Trophoblast cell (in vitro differentiated cells and primary cell): Measurements from ENCODE around the gene TCIRG1.
A peak's percentile ranks its signal among the peaks of the same experiment; 100 is the strongest.

Experiments used
- DNase-seq, 2 donors: peaks; one replicate each; pipeline ENCODE4 v3.0.0-alpha.2; 2016
- H2AFZ ChIP-seq: 2 replicates; pipeline ENCODE4 v1.6.1; 2013; ENCODE audit warnings: low read length, moderate library complexity, mild to moderate bottlenecking; ENCODE audit not compliant: insufficient read depth, poor library complexity
- H2AK5ac ChIP-seq: 2 replicates; pipeline ENCODE4 v1.6.1; 2013; ENCODE audit warnings: mild to moderate bottlenecking, low read length
- H2BK120ac ChIP-seq: 2 replicates; pipeline ENCODE4 v1.6.1; 2013; ENCODE audit warnings: low read length, mild to moderate bottlenecking, moderate library complexity; ENCODE audit not compliant: insufficient read depth, poor library complexity
- H2BK12ac ChIP-seq: 2 replicates; pipeline ENCODE4 v1.6.1; 2013; ENCODE audit warnings: mild to moderate bottlenecking, low read length, moderate library complexity
- H2BK5ac ChIP-seq: 2 replicates; pipeline ENCODE4 v1.6.1; 2013; ENCODE audit warnings: low read length, low read depth, moderate library complexity, mild to moderate bottlenecking; ENCODE audit not compliant: poor library complexity
- H3K14ac ChIP-seq: 2 replicates; pipeline ENCODE4 v1.6.1; 2013; ENCODE audit warnings: mild to moderate bottlenecking, low read length
- H3K18ac ChIP-seq: 2 replicates; pipeline ENCODE4 v1.6.1; 2013; ENCODE audit warnings: mild to moderate bottlenecking, low read length
- H3K23ac ChIP-seq: 2 replicates; pipeline ENCODE4 v1.6.1; 2013; ENCODE audit warnings: low read length
- H3K27ac ChIP-seq: 2 replicates; pipeline ENCODE4 v1.5.1; 2013; ENCODE audit warnings: low read depth, mild to moderate bottlenecking, inconsistent platforms, low read length, moderate library complexity
- H3K27me3 ChIP-seq: 2 replicates; pipeline ENCODE4 v1.6.1; 2013; ENCODE audit warnings: inconsistent platforms, mild to moderate bottlenecking, low read length, moderate library complexity; ENCODE audit not compliant: insufficient read depth
- H3K36me3 ChIP-seq, 2 experiments: 1 replicate in 1 of 2; 2 replicates in 1 of 2; pipeline ENCODE4 v1.6.1; 2013; ENCODE audit warnings: low read length in 2 of 2, mild to moderate bottlenecking in 2 of 2, moderate library complexity in 1 of 2; ENCODE audit not compliant: insufficient read depth in 2 of 2, control insufficient read depth in 1 of 2
- H3K4ac ChIP-seq: 2 replicates; pipeline ENCODE4 v1.6.1; 2013; ENCODE audit warnings: low read depth, mild to moderate bottlenecking, low read length, moderate library complexity
- H3K4me1 ChIP-seq, 2 experiments: 1 replicate in 1 of 2; 2 replicates in 1 of 2; pipeline ENCODE4 v1.6.1; 2013; ENCODE audit warnings: low read length in 2 of 2, mild to moderate bottlenecking in 2 of 2, moderate library complexity in 1 of 2; ENCODE audit not compliant: insufficient read depth in 2 of 2, control insufficient read depth in 1 of 2
- H3K4me2 ChIP-seq: 2 replicates; pipeline ENCODE4 v1.6.1; 2013; ENCODE audit warnings: inconsistent platforms, mild to moderate bottlenecking, low read length, moderate library complexity
- H3K4me3 ChIP-seq: 2 replicates; pipeline ENCODE4 v1.5.1; 2013; ENCODE audit warnings: mild to moderate bottlenecking, low read depth, low read length, inconsistent platforms
- H3K79me1 ChIP-seq: one replicate; pipeline ENCODE4 v1.6.1; 2013; ENCODE audit warnings: low read length
- H3K79me2 ChIP-seq: 2 replicates; pipeline ENCODE4 v1.6.1; 2013; ENCODE audit warnings: low read length, mild to moderate bottlenecking; ENCODE audit not compliant: control insufficient read depth, insufficient read depth, poor library complexity
- H3K9ac ChIP-seq: 2 replicates; pipeline ENCODE4 v1.6.1; 2013; ENCODE audit warnings: mild to moderate bottlenecking, low read length
- H3K9me3 ChIP-seq: 2 replicates; pipeline ENCODE4 v1.6.1; 2013; ENCODE audit warnings: low read depth, mild to moderate bottlenecking, control low read depth, inconsistent platforms, low read length; ENCODE audit not compliant: insufficient read depth
- H4K12ac ChIP-seq: 2 replicates; pipeline ENCODE4 v1.6.1; 2013; ENCODE audit warnings: low read depth, mild to moderate bottlenecking, low read length, moderate library complexity
- H4K8ac ChIP-seq: 2 replicates; pipeline ENCODE4 v1.6.1; 2013; ENCODE audit warnings: low read depth, mild to moderate bottlenecking, low read length, moderate library complexity
- H4K91ac ChIP-seq: one replicate; pipeline ENCODE4 v1.6.1; 2013; ENCODE audit warnings: low read depth, mild to moderate bottlenecking, low read length, moderate library complexity
- WGBS: extraction: QIAGEN DNeasy Blood & Tissue Kit; methylation state at CpG from one replicate; pipeline ENCODE4 v1.1.7; 2013; ENCODE audit warnings: missing lambda C conversion rate; ENCODE audit not compliant: insufficient read length, insufficient coverage; ENCODE audit errors: extremely low coverage; 5-methylcytosine and 5-hydroxymethylcytosine counted together

Gene TCIRG1

DNA sequence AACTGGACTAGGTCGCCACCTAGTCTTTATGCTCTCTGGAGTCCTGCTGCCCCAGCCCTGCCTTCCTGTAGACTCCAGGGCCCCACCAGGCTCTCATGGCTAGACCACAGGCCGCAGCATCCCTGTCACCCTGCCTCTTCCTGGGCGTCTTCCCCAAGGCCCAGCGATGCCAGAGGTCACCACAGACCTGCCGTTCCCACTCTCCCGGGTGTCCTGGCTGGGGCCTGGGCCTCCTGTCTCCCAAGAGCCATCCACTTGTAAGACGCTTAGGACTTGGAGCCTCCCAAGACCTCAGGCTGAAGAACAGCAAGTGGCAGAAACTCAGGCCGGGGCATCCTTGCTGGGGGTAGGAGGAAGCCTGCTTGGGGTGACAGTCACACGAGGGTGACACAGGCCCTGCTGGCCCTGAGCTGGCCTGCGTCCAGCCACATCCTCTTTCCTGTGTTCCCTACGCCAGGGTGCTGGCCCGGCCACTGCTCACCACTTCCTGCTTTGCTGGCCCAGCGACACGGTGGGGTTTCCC, 2.0 kb upstream of the TCIRG1 start:
- Histone ChIP-seq H2AK5ac (no peak overlapping the region), H4K12ac (no peak overlapping the region), H3K4me1 (peaks cover 18 to 21% of the 10 kb centered on the region in 2 experiments), H2BK12ac (no peak overlapping the region), H3K9ac (no peak overlapping the region), H3K4me2 (no peak overlapping the region), H3K23ac (no peak overlapping the region), H3K79me1 (peaks cover 17% of the 10 kb centered on the region), H3K18ac (no peak overlapping the region), H3K4me3 (no peak overlapping the region), H3K79me2 (peaks cover 4% of the 10 kb centered on the region), H2AFZ (no peak overlapping the region), H4K91ac (no peak overlapping the region), H3K9me3 (no peaks in the 10 kb centered on the region), H2BK5ac (no peak overlapping the region), H4K8ac (no peak overlapping the region), H2BK120ac (no peak overlapping the region), H3K27ac (no peak overlapping the region), H3K36me3 (peaks cover 29 to 36% of the 10 kb centered on the region in 2 experiments), H3K27me3 (no peaks in the 10 kb centered on the region), H3K4ac (no peak overlapping the region), H3K14ac (no peak overlapping the region)
- no CpG with 5 or more reads among the region's 14 CpGs for WGBS
- peak; percentile 23 to 26 for DNase-seq

- Histone ChIP-seq H3K79me2 (peaks cover 4% of the 10 kb centered on the region), H4K12ac (no peak overlapping the region)
Measured at GRCh38 chr11:68037411-68038225, 1.2 kb upstream of the TCIRG1 start.

GRCh38 chr11:68038226-68038717, 553 bp upstream of the TCIRG1 start:
- Histone ChIP-seq H3K4me2 (peak overlapping the region; percentile 68), H3K79me1 (peaks cover 17% of the 10 kb centered on the region), H3K9ac (peak overlapping the region; percentile 81), H3K9me3 (no peaks in the 10 kb centered on the region), H3K18ac (peak overlapping the region; percentile 60), H3K14ac (peak overlapping the region; percentile 78), H3K36me3 (peaks cover 30 to 32% of the 10 kb centered on the region in 2 experiments), H4K8ac (peak overlapping the region; percentile 95), H3K4me3 (no peak overlapping the region), H4K12ac (peak overlapping the region; percentile 83), H3K23ac (no peak overlapping the region), H3K27ac (peak overlapping the region; percentile 58), H4K91ac (peak overlapping the region; percentile 78), H2AFZ (peak overlapping the region; percentile 59), H3K4ac (peak overlapping the region; percentile 24), H3K4me1 (peaks cover 18 to 21% of the 10 kb centered on the region in 2 experiments), H3K27me3 (no peaks in the 10 kb centered on the region), H2AK5ac (peak overlapping the region; percentile 75), H2BK5ac (peak overlapping the region; percentile 63), H2BK12ac (peak overlapping the region; percentile 21), H2BK120ac (peak overlapping the region; percentile 47), H3K79me2 (peaks cover 4% of the 10 kb centered on the region)
- DNase-seq = peak; percentile 76
- WGBS = no CpG with 5 or more reads among the region's 13 CpGs

More at GRCh38 chr11:68037411-68038225, 1.2 kb upstream of the TCIRG1 start:
- no peak for DNase-seq
- no peaks in the 10 kb centered on the region for H3K27me3 ChIP-seq
- H3K18ac ChIP-seq = no peak overlapping the region
- H3K23ac ChIP-seq = no peak overlapping the region
- H3K9me3 ChIP-seq = no peaks in the 10 kb centered on the region
- H3K4me3 ChIP-seq = no peak overlapping the region
- H3K4ac ChIP-seq = no peak overlapping the region
- H3K4me2 ChIP-seq = no peak overlapping the region
- peaks cover 17% of the 10 kb centered on the region for H3K79me1 ChIP-seq
- no peak overlapping the region for H2AFZ ChIP-seq
- H3K4me1 ChIP-seq = peaks cover 18 to 21% of the 10 kb centered on the region in 2 experiments
- H4K8ac ChIP-seq = peak overlapping the region; percentile 95
- peaks cover 30 to 35% of the 10 kb centered on the region in 2 experiments for H3K36me3 ChIP-seq
- no peak overlapping the region for H3K9ac ChIP-seq
- no peak overlapping the region for H2BK12ac ChIP-seq
- H2BK120ac ChIP-seq = no peak overlapping the region
- no peak overlapping the region for H3K14ac ChIP-seq
- H3K27ac ChIP-seq = no peak overlapping the region
- H2BK5ac ChIP-seq = no peak overlapping the region
- peak overlapping the region; percentile 78 for H4K91ac ChIP-seq
- peak overlapping the region; percentile 75 for H2AK5ac ChIP-seq
- WGBS = no CpG with 5 or more reads among the region's 20 CpGs

- H2BK5ac ChIP-seq = no peak overlapping the region
- peaks cover 4% of the 10 kb centered on the region for H3K79me2 ChIP-seq
- H4K91ac ChIP-seq = peak overlapping the region; percentile 87
- peaks cover 18 to 21% of the 10 kb centered on the region in 2 experiments for H3K4me1 ChIP-seq
- no peak overlapping the region for H2AFZ ChIP-seq
- peak overlapping the region; percentile 32 for H4K8ac ChIP-seq
- WGBS = no CpG with 5 or more reads among the region's 10 CpGs
- no peaks in the 10 kb centered on the region for H3K9me3 ChIP-seq
- DNase-seq = no peak
- no peaks in the 10 kb centered on the region for H3K27me3 ChIP-seq
- H3K4me3 ChIP-seq = no peak overlapping the region
- peak overlapping the region; percentile 68 for H3K4me2 ChIP-seq
- no peak overlapping the region for H3K23ac ChIP-seq
- peaks cover 17% of the 10 kb centered on the region for H3K79me1 ChIP-seq
- peak overlapping the region; percentile 9 for H3K18ac ChIP-seq
- peak overlapping the region; percentile 21 for H2AK5ac ChIP-seq
- no peak overlapping the region for H3K14ac ChIP-seq
- peak overlapping the region; percentile 8 for H2BK120ac ChIP-seq
- H2BK12ac ChIP-seq = no peak overlapping the region
- H4K12ac ChIP-seq = no peak overlapping the region
- peak overlapping the region; percentile 65 for H3K27ac ChIP-seq
- peaks cover 29 to 33% of the 10 kb centered on the region in 2 experiments for H3K36me3 ChIP-seq
- no peak overlapping the region for H3K4ac ChIP-seq
- H3K9ac ChIP-seq = no peak overlapping the region
Measured at GRCh38 chr11:68039526-68040086, 781 bp downstream of the TCIRG1 start.
